ENCODE results near the gene SH3D19.

- no peak for TF ChIP-seq CTCF (IDR thresholded peaks at IDR 0.05; ENCODE audit: borderline replicate concordance, extremely low read depth, low read length, poor library complexity, severe bottlenecking)
- no peak for TF ChIP-seq EZH2 (IDR thresholded peaks at IDR 0.05; ENCODE audit: borderline replicate concordance, low read depth, low read length, severe bottlenecking)
These were observed 22.3 kb upstream of the SH3D19 start for GRCh38 chr4:151347490-151348235.
